Measurements from ENCODE around the gene KDM4B.

KDM4B gene

DNA sequence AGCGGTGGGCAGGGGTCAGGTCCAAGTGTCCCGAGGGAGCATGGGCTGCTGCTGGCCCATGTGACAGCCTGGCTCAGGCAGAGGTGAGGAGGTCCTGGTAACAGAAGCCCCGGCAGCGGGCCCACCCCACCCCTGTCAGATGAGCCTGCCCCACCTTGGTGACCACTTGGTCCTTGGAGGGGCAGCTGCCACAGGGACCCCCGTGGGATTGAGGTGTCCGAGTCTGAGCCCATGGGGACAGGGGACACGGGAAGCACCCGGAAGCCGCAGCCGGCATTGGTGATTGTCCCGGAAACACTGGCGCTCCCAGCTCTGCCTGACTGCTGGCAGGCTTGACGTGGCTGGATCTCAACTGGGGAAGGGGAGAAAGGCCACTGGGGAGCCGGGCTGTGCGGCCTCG is 149.1 kb downstream of the KDM4B start:
- peaks cover 23% of the 10 kb centered on the region for H3K4me1 ChIP-seq
- DNase-seq = no peak
- H3K4me3 ChIP-seq (ENCODE audit: low read depth, low read length) = no peak overlapping the region
- H3K9me3 ChIP-seq = no peaks in the 10 kb centered on the region
- TF ChIP-seq, protein P1, sequence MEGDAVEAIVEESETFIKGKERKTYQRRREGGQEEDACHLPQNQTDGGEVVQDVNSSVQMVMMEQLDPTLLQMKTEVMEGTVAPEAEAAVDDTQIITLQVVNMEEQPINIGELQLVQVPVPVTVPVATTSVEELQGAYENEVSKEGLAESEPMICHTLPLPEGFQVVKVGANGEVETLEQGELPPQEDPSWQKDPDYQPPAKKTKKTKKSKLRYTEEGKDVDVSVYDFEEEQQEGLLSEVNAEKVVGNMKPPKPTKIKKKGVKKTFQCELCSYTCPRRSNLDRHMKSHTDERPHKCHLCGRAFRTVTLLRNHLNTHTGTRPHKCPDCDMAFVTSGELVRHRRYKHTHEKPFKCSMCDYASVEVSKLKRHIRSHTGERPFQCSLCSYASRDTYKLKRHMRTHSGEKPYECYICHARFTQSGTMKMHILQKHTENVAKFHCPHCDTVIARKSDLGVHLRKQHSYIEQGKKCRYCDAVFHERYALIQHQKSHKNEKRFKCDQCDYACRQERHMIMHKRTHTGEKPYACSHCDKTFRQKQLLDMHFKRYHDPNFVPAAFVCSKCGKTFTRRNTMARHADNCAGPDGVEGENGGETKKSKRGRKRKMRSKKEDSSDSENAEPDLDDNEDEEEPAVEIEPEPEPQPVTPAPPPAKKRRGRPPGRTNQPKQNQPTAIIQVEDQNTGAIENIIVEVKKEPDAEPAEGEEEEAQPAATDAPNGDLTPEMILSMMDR (IDR thresholded peaks at IDR 0.05; ENCODE audit: low read depth, low read length) = no peak
- H3K27me3 ChIP-seq = no peaks in the 10 kb centered on the region
- H3K36me3 ChIP-seq = peaks cover 10% of the 10 kb centered on the region; the same call in 1 of the 2 replicates

DNA sequence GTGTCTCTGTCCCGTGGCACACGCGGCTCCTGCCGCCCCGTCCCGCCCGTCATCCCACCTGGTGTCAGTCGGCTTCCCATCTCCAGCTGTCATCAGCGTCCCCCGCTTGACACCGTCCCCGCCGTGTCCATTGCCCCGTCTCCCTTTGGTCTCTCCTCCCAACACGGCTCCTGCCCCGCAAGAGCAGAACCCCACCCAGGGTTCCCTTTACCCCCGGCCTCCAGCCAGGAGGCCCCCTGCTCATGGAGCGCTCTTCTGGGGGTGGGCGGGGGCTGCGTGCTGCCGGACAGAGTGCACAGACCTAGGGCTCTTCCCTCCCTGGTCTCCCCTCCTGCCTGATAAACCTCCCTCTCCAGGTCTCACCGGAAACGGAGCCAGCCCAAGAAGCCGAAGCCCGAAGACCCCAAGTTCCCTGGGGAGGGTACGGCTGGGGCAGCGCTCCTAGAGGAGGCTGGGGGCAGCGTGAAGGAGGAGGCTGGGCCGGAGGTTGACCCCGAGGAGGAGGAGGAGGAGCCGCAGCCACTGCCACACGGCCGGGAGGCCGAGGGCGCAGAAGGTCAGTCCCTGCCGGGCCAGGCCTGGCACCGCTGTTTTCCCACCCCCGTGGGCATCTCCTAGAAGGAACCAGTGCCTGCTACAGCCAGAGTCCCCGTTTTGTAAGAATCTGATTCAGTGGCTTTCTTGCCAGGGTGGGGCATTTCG is 150.5 kb downstream of the KDM4B start:
- Histone ChIP-seq H3K4me3 (ENCODE audit: low read depth, low read length) (no peak overlapping the region), H3K27me3 (no peaks in the 10 kb centered on the region), H3K36me3 (peaks cover 9% of the 10 kb centered on the region; the same call in 1 of the 2 replicates), H3K4me1 (peaks cover 18% of the 10 kb centered on the region), H3K9me3 (no peaks in the 10 kb centered on the region)
- TF ChIP-seq, protein P1 (IDR thresholded peaks at IDR 0.05; ENCODE audit: low read depth, low read length) = no peak
- DNase-seq = no peak

DNA sequence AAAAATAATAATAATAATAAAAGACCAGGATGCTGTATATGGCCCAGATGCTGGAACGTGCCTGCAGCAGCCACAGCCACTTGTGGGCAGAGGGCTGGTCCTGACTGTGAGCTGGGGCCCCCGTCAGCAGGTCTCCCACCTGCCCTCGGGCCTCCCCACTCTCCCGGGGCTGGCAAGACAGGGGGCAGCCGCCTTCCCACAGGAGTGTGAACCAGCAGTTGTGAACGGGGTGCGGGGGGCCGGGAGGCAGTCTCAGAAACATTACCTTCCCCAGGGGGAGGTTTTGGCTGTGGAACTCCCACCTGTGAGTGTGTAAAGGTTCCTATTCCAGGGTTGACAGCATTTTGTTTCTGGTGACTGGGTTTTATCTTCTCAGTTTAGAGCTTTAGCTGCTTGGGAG is 151.4 kb downstream of the KDM4B start:
- H3K27me3 ChIP-seq = no peaks in the 10 kb centered on the region
- peaks cover 19% of the 10 kb centered on the region for H3K4me1 ChIP-seq
- H3K36me3 ChIP-seq = peaks cover 9% of the 10 kb centered on the region; the same call in 1 of the 2 replicates
- no peak overlapping the region for H3K4me3 ChIP-seq (ENCODE audit: low read depth, low read length)
- H3K9me3 ChIP-seq = no peaks in the 10 kb centered on the region
- DNase-seq = no peak
- TF ChIP-seq, protein P1 (IDR thresholded peaks at IDR 0.05; ENCODE audit: low read depth, low read length) = no peak

DNA sequence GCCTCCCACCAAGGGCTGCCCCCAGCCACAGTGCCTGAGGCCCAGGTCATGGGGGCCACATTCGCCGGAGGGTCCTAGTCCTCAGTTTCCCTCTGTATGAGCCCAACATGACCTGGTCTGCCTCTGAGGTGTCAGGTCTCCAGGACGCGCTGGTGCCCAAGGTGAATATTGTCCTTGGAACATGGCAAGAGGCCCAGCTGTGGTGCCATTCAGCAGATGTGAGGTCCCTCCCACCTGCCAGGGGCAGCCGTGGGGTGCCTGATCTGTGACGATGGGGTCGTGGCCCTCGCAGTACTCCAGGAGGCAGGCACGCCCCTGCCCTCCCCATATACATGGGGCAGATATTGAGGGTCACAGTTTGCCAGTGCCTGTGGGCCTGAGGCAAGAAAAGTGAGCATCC is 151.9 kb downstream of the KDM4B start:
- DNase-seq = no peak
- TF ChIP-seq, protein P1 (IDR thresholded peaks at IDR 0.05; ENCODE audit: low read depth, low read length) = no peak
- Histone ChIP-seq H3K36me3 (peaks cover 9% of the 10 kb centered on the region; the same call in 1 of the 2 replicates), H3K4me1 (peaks cover 20% of the 10 kb centered on the region), H3K27me3 (no peaks in the 10 kb centered on the region), H3K4me3 (ENCODE audit: low read depth, low read length) (no peak overlapping the region), H3K9me3 (no peaks in the 10 kb centered on the region)

DNA sequence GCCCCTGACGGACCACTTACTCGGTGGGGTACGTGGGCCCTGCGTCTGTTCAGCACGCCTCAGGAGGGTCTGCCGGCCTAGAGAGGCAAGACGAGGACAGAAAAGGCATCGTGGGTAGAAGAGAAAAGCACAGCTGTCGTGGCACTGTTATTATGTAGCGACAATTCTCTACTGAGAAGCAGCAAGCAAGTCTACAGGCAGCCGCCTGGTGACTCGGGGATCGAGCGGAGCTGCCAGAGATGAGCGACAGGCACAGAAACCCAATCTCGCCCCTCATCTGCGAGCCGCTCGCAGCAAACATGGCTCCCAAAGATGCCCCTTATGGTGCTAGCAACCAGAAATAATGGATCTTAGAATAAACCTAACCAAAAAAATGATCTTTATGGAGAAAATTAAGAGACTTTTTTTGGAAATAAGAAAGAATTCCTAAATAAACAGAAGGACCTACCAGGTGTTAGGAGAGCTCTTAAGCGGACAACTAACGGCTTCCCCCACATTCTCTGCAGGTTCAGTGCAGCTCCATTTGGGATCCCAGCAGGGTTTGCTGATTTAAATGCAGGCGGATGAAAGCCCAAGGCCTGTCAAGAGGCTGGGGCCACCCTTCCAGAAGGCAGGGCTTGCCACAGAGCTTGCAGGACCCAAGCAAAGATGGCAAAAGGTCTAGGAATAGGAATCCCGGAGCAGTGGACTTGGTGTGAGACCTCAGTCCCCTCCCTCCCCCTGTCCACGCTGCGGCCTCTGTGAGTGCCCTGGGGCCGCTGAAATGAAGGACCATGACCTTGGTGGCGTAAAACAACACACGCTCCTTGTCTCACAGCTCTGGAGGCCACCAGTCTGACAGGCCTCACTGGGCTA is 152.6 kb downstream of the KDM4B start:
- DNase-seq = no peak
- Histone ChIP-seq H3K9me3 (no peaks in the 10 kb centered on the region), H3K36me3 (peaks cover 9% of the 10 kb centered on the region; the same call in 1 of the 2 replicates), H3K4me3 (ENCODE audit: low read depth, low read length) (no peak overlapping the region), H3K27me3 (no peaks in the 10 kb centered on the region), H3K4me1 (peaks cover 24% of the 10 kb centered on the region)
- TF ChIP-seq, protein P1 (IDR thresholded peaks at IDR 0.05; ENCODE audit: low read depth, low read length) = no peak

GRCh38 chr19:5122121-5122400 is 153.1 kb downstream of the KDM4B start:
- Histone ChIP-seq H3K9me3 (no peaks in the 10 kb centered on the region), H3K4me1 (peaks cover 29% of the 10 kb centered on the region), H3K27me3 (no peaks in the 10 kb centered on the region)

More at GRCh38 chr19:5122121-5122400, 153.1 kb downstream of the KDM4B start:
- Histone ChIP-seq H3K4me3 (ENCODE audit: low read depth, low read length) (no peak overlapping the region), H3K36me3 (peaks cover 9% of the 10 kb centered on the region; the same call in 1 of the 2 replicates)
- no peak for DNase-seq
- TF ChIP-seq, protein P1 (IDR thresholded peaks at IDR 0.05; ENCODE audit: low read depth, low read length) = no peak

All from BE2C (cell line).